CD8-positive, alpha-beta memory T cell (primary cell): Measurements from ENCODE around the gene CACNA1E. TPM values are rescaled to one million over a fixed set of nuclear protein-coding genes. Genes with fewer than 3 reads are reported as not detected.

Experiments used
- CTCF ChIA-PET: fragments of 350-600 bp; sonication (Branson Sonifier 250); formaldehyde crosslinking; loops from one replicate; lab custom pipeline; 2021; ENCODE audit warnings: antibody characterized with exemption; lab: Charles Lee
- POLR2A ChIA-PET: fragments of 350-600 bp; sonication (Branson Sonifier 250); formaldehyde crosslinking; loops from one replicate; lab custom pipeline; 2021; ENCODE audit warnings: antibody characterized with exemption; lab: Charles Lee
- DNase-seq, 5 donors: peaks; one replicate each; pipeline versions ENCODE4 v3.0.0 to v3.0.0-alpha.2; 2020 to 2022; ENCODE audit warnings: mixed read lengths in 1 of 5
- H3K27ac ChIP-seq: one replicate; pipeline ENCODE4 v1.7.0; 2013; ENCODE audit warnings: low read depth, mild to moderate bottlenecking, low read length, moderate library complexity
- H3K27me3 ChIP-seq: 2 replicates; pipeline ENCODE4 v1.7.0; 2013; ENCODE audit warnings: low read length, mild to moderate bottlenecking; ENCODE audit not compliant: insufficient read depth, poor library complexity, severe bottlenecking
- H3K36me3 ChIP-seq: 2 replicates; pipeline ENCODE4 v1.7.0; 2013; ENCODE audit warnings: mild to moderate bottlenecking, low read length, moderate library complexity; ENCODE audit not compliant: insufficient read depth
- H3K4me1 ChIP-seq: 2 replicates; pipeline ENCODE4 v1.7.0; 2013; ENCODE audit warnings: mild to moderate bottlenecking, low read length, moderate library complexity; ENCODE audit not compliant: insufficient read depth
- H3K4me3 ChIP-seq: 2 replicates; pipeline ENCODE4 v1.7.0; 2013; ENCODE audit warnings: mild to moderate bottlenecking, low read length
- H3K9me3 ChIP-seq: 2 replicates; pipeline ENCODE4 v1.7.0; 2013; ENCODE audit warnings: mild to moderate bottlenecking, low read length
- H3K27ac Mint-ChIP-seq, 8 donors: one replicate each; pipeline ENCODE4 v1.8.0; 2020 to 2021; ENCODE audit warnings: mixed read lengths in 8 of 8, mild to moderate bottlenecking in 6 of 8, inconsistent platforms in 3 of 8, moderate library complexity in 3 of 8
- H3K27me3 Mint-ChIP-seq, 2 donors: one replicate each; pipeline ENCODE4 v1.8.0; 2020 to 2021; ENCODE audit warnings: mixed read lengths in 2 of 2, mild to moderate bottlenecking in 1 of 2, moderate library complexity in 1 of 2
- H3K36me3 Mint-ChIP-seq, 3 donors: one replicate each; pipeline ENCODE4 v1.8.0; 2020 to 2021; ENCODE audit warnings: mixed read lengths in 3 of 3, inconsistent platforms in 1 of 3, mild to moderate bottlenecking in 1 of 3
- H3K4me1 Mint-ChIP-seq, 3 donors: one replicate each; pipeline ENCODE4 v1.8.0; 2020 to 2021; ENCODE audit warnings: mixed read lengths in 3 of 3, inconsistent platforms in 1 of 3, mild to moderate bottlenecking in 1 of 3
- H3K4me3 Mint-ChIP-seq, 7 donors: one replicate each; pipeline ENCODE4 v1.8.0; 2020 to 2021; ENCODE audit warnings: mixed read lengths in 7 of 7, mild to moderate bottlenecking in 6 of 7, moderate library complexity in 4 of 7, inconsistent platforms in 2 of 7
- H3K9me3 Mint-ChIP-seq, 5 donors: one replicate each; pipeline ENCODE4 v1.8.0; 2020 to 2022; ENCODE audit warnings: mixed read lengths in 5 of 5, mild to moderate bottlenecking in 3 of 5, moderate library complexity in 2 of 5, inconsistent platforms in 1 of 5
- polyA plus RNA-seq: library from polyadenylated mRNA; unstranded; fragments of 300-500 nt; fragmentation: Illumina TruSeq; gene quantifications from one replicate; pipeline ENCODE4 v1.2.3, GENCODE V29; 2021
- total RNA-seq, 2 experiments: library from RNA; stranded (reverse); gene quantifications; one replicate each; pipeline ENCODE4 v1.2.3, GENCODE V29; 2021

Gene CACNA1E
- total and polyA plus RNA-seq, 3 experiments from 2014 or later = not detected

DNA sequence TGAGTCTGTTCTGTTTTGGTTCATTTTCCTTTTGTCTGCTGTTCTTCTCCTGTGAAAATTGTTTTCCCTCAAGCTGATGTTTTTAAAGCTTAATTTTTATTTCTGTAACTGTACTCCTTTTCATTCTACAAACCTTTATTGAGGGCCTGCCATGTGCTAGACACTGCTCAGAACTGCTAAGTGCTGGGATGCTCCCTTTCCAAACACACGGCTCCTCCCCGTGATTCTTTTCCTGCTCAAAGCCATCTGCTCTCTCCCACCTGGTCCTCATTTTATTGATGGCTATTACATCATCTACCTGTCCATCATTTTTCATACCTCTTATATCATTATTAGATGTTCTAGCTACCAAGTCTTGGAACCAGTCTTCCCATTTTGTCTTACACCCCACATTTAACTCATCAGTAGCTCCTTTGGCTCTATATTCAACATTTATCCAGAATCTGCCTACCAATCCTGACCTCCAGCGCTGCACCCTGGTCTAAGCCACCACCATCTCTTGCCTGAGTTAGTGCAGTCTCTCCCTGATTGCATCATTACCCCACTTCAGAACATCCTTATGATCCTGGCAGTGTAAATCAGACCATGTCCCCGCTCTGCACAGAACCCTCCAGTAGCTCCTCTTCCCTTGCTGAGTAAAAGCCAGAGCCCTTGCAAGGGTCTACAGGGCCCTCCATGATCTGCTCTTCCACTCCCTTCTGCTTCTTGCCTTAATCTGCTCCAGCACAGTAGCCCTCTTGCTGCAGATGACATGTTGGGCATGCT, 118.1 kb downstream of the CACNA1E start:
- Histone ChIP-seq H3K36me3 (no peaks in the 10 kb centered on the region), H3K4me1 (no peaks in the 10 kb centered on the region), H3K27me3 (no peaks in the 10 kb centered on the region), H3K4me3 (no peak overlapping the region), H3K9me3 (no peaks in the 10 kb centered on the region), H3K27ac (no peak overlapping the region)
- Mint-ChIP-seq H3K4me3 (no peak overlapping the region), H3K27me3 (peaks cover 8 to 16% of the 10 kb centered on the region in 2 donors), H3K9me3 (peaks cover 0 to 5% (median 2%) of the 10 kb centered on the region in 5 donors), H3K27ac (no peak overlapping the region), H3K4me1 (no peaks in the 10 kb centered on the region), H3K36me3 (no peaks in the 10 kb centered on the region)
- DNase-seq = no peak
- ChIA-PET CTCF (no interaction called here), POLR2A (no interaction called here)

DNA sequence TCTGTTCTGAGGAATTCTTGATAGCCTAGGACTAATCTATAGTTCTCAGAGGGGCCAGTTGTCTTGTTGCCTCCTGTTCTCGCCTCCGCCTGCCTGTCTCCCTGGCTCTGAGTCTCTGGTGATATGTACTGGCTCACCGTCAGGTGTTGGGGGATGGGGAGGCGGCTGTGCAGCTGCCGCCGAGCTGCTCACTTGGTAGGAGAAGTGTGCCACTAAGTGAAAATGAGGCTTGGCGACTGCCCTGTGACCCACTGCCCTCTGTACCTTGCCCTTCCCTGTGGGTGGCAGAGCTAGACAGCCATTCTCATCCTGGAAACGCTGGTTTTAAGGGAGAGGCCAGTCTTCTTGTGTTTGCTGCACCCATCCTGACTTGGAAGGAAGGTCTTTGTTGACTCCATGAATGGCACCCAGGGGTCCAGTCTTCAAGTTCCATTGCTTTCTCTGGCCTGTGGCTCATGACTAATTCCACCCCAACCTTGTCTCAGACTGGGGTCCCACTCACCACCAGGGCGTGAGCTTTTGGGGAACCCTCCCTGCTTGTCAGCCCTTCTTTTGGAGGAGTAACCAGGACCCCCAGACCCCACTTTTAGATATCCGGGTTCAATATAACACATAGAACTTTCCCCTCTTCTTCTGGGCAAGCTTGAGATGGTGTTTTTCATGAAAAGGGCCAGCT, 120.6 kb downstream of the CACNA1E start:
- H3K4me3 ChIP-seq = no peak overlapping the region
- POLR2A ChIA-PET = no interaction called here
- no peaks in the 10 kb centered on the region for H3K36me3 Mint-ChIP-seq

DNA sequence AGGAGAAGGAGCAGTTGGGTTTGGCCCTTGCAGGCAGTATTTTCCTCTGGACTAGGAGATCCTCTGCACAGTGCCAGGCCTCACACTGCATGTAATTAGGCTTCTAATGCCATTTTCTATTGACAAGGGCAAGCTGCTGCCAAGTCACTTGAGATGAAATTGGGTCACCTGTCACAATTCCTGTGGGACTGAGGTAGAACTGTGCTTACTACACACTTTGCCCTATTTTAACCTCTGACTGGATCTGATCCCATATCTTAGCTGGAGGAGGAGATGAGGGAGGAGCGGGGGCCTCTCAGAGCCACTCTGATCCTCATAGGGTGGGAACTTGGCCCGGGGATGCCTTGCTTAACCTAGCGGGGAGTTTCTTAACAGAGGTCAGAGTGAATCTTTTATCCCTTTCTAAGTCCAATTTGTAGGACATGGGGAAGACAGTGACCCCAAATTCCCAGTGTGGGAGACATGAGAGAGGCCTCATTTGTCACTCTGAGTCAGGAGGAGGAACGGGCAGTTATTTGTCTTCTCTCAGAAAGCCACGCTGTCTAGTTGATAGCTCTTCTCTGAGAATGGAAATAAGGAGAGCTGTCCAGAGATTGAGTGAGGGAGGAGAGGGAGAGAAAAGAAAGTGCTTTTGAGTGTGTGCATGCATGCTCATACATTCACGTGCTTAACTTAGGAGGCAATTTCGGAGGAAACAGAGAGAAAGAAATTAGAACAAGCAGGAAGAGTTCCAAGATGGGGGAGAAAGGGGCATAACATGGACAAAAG, 121.3 kb downstream of the CACNA1E start:
- ChIA-PET CTCF (no interaction called here), POLR2A (no interaction called here)
- no peak overlapping the region for H3K27ac Mint-ChIP-seq
- DNase-seq = no peak
- Histone ChIP-seq H3K36me3 (no peaks in the 10 kb centered on the region), H3K4me1 (no peaks in the 10 kb centered on the region), H3K4me3 (no peak overlapping the region), H3K9me3 (no peaks in the 10 kb centered on the region), H3K27me3 (no peaks in the 10 kb centered on the region), H3K27ac (no peak overlapping the region)
- H3K4me3 Mint-ChIP-seq = no peak overlapping the region
- no peaks in the 10 kb centered on the region for H3K4me1 Mint-ChIP-seq
- H3K27me3 Mint-ChIP-seq = peaks cover 13 to 39% of the 10 kb centered on the region in 2 donors
- H3K36me3 Mint-ChIP-seq = no peaks in the 10 kb centered on the region
- H3K9me3 Mint-ChIP-seq = peaks cover 0 to 2% (median 0%) of the 10 kb centered on the region in 5 donors

More for the DNA sequence above, 120.6 kb downstream of the CACNA1E start:
- H3K27ac Mint-ChIP-seq = no peak overlapping the region
- H3K4me1 Mint-ChIP-seq = no peaks in the 10 kb centered on the region
- CTCF ChIA-PET = no interaction called here
- Histone ChIP-seq H3K9me3 (no peaks in the 10 kb centered on the region), H3K27ac (no peak overlapping the region), H3K4me1 (no peaks in the 10 kb centered on the region), H3K27me3 (no peaks in the 10 kb centered on the region), H3K36me3 (no peaks in the 10 kb centered on the region)
- peaks cover 0 to 2% (median 0%) of the 10 kb centered on the region in 5 donors for H3K9me3 Mint-ChIP-seq
- no peak overlapping the region for H3K4me3 Mint-ChIP-seq
- no peak for DNase-seq
- peaks cover 13 to 36% of the 10 kb centered on the region in 2 donors for H3K27me3 Mint-ChIP-seq

DNA sequence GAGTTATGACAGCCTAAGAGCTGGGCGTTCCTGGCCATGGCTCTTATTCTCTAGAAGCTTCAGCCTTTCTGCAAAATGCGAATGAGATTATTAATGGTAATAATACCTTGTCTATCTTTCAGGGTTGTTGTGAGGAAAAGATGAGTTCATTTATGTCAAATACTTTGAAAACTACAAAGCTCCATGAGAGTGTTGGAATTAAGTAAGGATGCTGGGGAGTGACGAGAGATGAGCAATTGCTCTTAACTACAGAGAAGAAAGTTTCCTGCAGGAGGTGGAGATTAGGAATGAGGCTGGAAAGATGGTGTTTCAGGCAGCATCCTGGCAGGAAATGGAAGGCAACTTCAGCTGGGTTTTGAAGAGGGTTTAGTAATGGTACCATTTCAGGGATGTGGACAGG, 124.2 kb downstream of the CACNA1E start:
- Histone ChIP-seq H3K36me3 (no peaks in the 10 kb centered on the region), H3K27ac (no peak overlapping the region), H3K27me3 (no peaks in the 10 kb centered on the region), H3K9me3 (no peaks in the 10 kb centered on the region), H3K4me3 (no peak overlapping the region), H3K4me1 (no peaks in the 10 kb centered on the region)
- CTCF ChIA-PET = no interaction called here
- Mint-ChIP-seq H3K36me3 (no peaks in the 10 kb centered on the region), H3K4me1 (no peaks in the 10 kb centered on the region), H3K27me3 (peaks cover 10 to 25% of the 10 kb centered on the region in 2 donors), H3K9me3 (no peaks in the 10 kb centered on the region), H3K4me3 (no peak overlapping the region), H3K27ac (no peak overlapping the region)
- DNase-seq = no peak
- POLR2A ChIA-PET = no interaction called here

DNA sequence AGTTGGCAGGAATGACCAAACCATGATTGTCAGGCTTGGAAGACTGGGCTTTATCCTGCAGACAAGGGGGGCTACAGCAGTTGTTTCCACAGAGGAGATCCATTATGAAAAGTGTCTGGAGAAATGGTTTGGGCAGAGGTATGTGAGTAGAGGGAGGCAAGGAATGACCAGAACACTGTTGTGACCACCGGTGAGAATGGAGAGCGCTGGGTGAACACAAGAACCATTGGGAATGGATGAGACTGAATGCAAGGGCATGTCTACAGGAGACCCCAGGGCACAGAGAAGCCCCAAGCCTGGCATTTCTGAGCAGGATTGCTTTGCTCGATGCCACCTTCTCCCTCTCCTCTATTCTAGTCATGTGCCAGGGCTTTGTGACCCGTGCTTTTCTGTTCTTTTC, 125.1 kb downstream of the CACNA1E start:
- no peak for DNase-seq
- Histone ChIP-seq H3K4me1 (no peaks in the 10 kb centered on the region), H3K4me3 (no peak overlapping the region), H3K27me3 (no peaks in the 10 kb centered on the region), H3K36me3 (no peaks in the 10 kb centered on the region), H3K9me3 (no peaks in the 10 kb centered on the region), H3K27ac (no peak overlapping the region)
- ChIA-PET POLR2A (no interaction called here), CTCF (no interaction called here)
- Mint-ChIP-seq H3K36me3 (no peaks in the 10 kb centered on the region), H3K4me1 (no peaks in the 10 kb centered on the region), H3K27ac (no peak overlapping the region), H3K4me3 (no peak overlapping the region), H3K9me3 (no peaks in the 10 kb centered on the region), H3K27me3 (peaks cover 10 to 25% of the 10 kb centered on the region in 2 donors)

DNA sequence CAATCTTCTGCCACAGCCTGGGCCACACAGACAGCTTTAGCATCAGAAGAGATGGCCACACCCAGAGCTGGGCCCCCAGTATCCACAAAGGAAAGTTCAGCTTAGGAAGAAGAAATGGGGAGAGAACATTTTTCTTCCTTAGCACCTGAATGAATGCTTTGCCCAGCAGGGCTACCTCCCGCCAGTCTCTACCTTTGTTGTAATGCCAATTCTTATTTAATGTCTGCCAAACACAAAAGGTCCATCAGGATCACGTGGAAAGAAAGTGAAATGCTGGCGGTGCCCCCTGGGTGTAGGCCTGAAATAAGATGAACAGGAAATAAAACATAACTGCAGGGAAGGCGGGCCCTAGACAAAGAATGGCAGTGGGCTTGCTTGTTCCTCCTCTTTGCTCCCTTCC, 125.6 kb downstream of the CACNA1E start:
- no peaks in the 10 kb centered on the region for H3K4me1 ChIP-seq
- H3K27ac ChIP-seq = no peak overlapping the region
- no peak overlapping the region for H3K4me3 ChIP-seq
- H3K27me3 ChIP-seq = no peaks in the 10 kb centered on the region
- CTCF ChIA-PET = no interaction called here
- no peak for DNase-seq
- H3K27me3 Mint-ChIP-seq = peaks cover 10 to 25% of the 10 kb centered on the region in 2 donors
- H3K9me3 ChIP-seq = no peaks in the 10 kb centered on the region
- no peaks in the 10 kb centered on the region for H3K4me1 Mint-ChIP-seq
- H3K36me3 ChIP-seq = no peaks in the 10 kb centered on the region
- POLR2A ChIA-PET = no interaction called here
- H3K27ac Mint-ChIP-seq = no peak overlapping the region
- H3K36me3 Mint-ChIP-seq = no peaks in the 10 kb centered on the region
- H3K9me3 Mint-ChIP-seq = peaks cover 0 to 3% (median 0%) of the 10 kb centered on the region in 5 donors
- H3K4me3 Mint-ChIP-seq = no peak overlapping the region

DNA sequence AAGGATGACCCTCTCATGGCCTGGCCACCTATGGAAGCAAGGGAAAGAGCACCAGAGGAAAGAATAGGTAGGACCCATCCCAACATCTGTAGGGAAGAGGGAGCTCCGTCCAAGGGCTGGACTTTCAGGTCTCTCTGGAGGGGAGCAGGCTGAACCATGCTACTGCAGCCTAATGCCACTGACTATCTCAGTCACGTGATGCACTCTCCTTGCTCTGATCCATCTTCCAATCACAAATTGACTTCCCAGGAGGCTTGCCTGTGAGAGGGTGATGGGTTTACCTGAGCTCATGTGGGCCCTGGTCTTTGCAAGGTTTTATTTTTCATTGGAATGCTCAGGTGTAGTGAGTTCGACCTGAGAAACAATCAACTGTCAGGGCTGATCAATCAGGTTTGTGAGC, 128.8 kb downstream of the CACNA1E start:
- Mint-ChIP-seq H3K36me3 (no peaks in the 10 kb centered on the region), H3K27me3 (peaks cover 2 to 17% of the 10 kb centered on the region in 2 donors), H3K9me3 (peaks cover 0 to 7% (median 0%) of the 10 kb centered on the region in 5 donors), H3K4me1 (no peaks in the 10 kb centered on the region), H3K4me3 (no peak overlapping the region), H3K27ac (no peak overlapping the region)
- no peaks in the 10 kb centered on the region for H3K36me3 ChIP-seq
- H3K27me3 ChIP-seq = no peaks in the 10 kb centered on the region
- H3K9me3 ChIP-seq = no peaks in the 10 kb centered on the region
- ChIA-PET POLR2A (no interaction called here), CTCF (no interaction called here)
- no peak for DNase-seq
- H3K27ac ChIP-seq = no peak overlapping the region
- no peaks in the 10 kb centered on the region for H3K4me1 ChIP-seq
- no peak overlapping the region for H3K4me3 ChIP-seq

DNA sequence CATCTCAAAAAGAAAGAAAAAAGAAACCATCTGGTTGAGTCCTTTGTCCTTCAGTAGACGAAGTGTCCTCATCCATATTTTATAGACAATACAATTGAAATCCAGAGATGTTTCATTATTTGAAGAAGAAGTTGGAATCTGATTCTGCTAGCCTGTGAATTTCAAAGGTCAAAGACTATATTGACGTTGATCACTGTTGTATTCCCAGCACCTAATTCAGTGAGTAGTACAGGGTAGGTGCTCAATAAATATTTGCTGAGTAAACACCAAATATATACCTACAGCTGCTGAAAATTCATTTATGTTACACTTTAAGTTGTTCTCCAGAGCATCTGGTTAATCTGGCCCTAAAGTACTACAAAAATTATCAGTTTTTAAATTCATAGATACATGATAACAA, 135.2 kb downstream of the CACNA1E start:
- Mint-ChIP-seq H3K36me3 (no peaks in the 10 kb centered on the region), H3K27ac (no peak overlapping the region), H3K4me3 (no peak overlapping the region), H3K27me3 (peaks cover 2 to 11% of the 10 kb centered on the region in 2 donors), H3K4me1 (no peaks in the 10 kb centered on the region), H3K9me3 (peaks cover 0 to 7% (median 4%) of the 10 kb centered on the region in 5 donors)
- H3K4me3 ChIP-seq = no peak overlapping the region
- no peaks in the 10 kb centered on the region for H3K27me3 ChIP-seq
- no peaks in the 10 kb centered on the region for H3K4me1 ChIP-seq
- no peaks in the 10 kb centered on the region for H3K36me3 ChIP-seq
- DNase-seq = no peak
- ChIA-PET CTCF (no interaction called here), POLR2A (no interaction called here)
- no peak overlapping the region for H3K27ac ChIP-seq
- H3K9me3 ChIP-seq = no peaks in the 10 kb centered on the region
